Measurements from ENCODE around the gene RAD51B. TPM values are rescaled to one million over a fixed set of nuclear protein-coding genes. Genes with fewer than 3 reads are reported as not detected.

The RAD51B gene
- total RNA-seq, 1 experiment from 2014 or later, result 16.7 TPM

DNA sequence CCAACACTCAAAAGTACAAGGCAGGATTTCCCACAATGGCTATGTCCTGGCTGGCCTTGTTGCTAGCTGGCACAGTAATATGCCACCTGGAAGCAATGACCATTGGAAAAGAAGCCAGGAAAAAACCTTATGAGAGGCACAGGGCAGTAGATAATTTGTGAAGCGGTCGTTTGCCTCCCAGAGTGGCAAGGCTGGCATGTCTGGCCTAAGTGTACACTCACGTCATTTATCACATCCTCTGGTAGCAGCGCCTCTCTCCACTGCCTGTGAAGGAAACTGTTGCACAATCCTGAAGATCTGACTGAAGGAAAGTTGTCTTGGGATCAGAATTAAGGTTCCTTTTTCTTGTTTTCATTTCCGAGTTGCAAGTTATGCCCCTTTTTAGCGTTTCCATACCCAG is 564.8 kb downstream of the RAD51B start:
- Mint-ChIP-seq H3K36me3 (ENCODE audit: insufficient read depth in 1 of 3, low read depth in 3 of 3) (no peaks in the 10 kb centered on the region), H3K27ac (peak overlapping the region in 1 of 3 experiments; percentile 56; a peak in 1 of 7 replicates), H3K27me3 (ENCODE audit: low read depth) (no peaks in the 10 kb centered on the region; the same call in 1 of the 2 replicates), H3K4me3 (no peak overlapping the region), H3K4me1 (peaks cover 9 to 10% of the 10 kb centered on the region in 2 experiments), H3K9me3 (no peaks in the 10 kb centered on the region)
- Histone ChIP-seq H3K4me1 (ENCODE audit: insufficient read depth, low read length) (peaks cover 4% of the 10 kb centered on the region; the same call in 1 of the 2 replicates), H4K91ac (ENCODE audit: insufficient read length, low read depth, low read length) (no peak overlapping the region), H2BK15ac (ENCODE audit: low read depth, low read length) (no peak overlapping the region), H4K20me1 (ENCODE audit: control insufficient read depth, insufficient read depth, insufficient read length) (no peaks in the 10 kb centered on the region), H3K18ac (ENCODE audit: insufficient read length, low read depth, low read length) (no peak overlapping the region), H3K79me2 (ENCODE audit: insufficient read depth, low read length) (no peaks in the 10 kb centered on the region), H3T11ph (ENCODE audit: low read length) (no peak overlapping the region), H4K5ac (ENCODE audit: insufficient read length, low read depth, low read length) (no peak overlapping the region), H3K4ac (ENCODE audit: low read depth, low read length) (no peak overlapping the region), H2BK20ac (ENCODE audit: low read depth, low read length, poor library complexity, severe bottlenecking) (no peak overlapping the region), H2AK5ac (ENCODE audit: insufficient read length, low read length) (no peak overlapping the region), H2BK5ac (ENCODE audit: insufficient read length, low read length) (no peak overlapping the region), H2AFZ (ENCODE audit: low read length) (no peak overlapping the region), H3K79me1 (ENCODE audit: insufficient read depth, low read depth, low read length, poor library complexity, severe bottlenecking) (no peaks in the 10 kb centered on the region), H3K56ac (ENCODE audit: insufficient read length, low read depth, low read length) (no peak overlapping the region), H3K9ac (ENCODE audit: extremely low read depth, insufficient read length, low read length) (no peak overlapping the region), H4K8ac (replicated peaks; ENCODE audit: insufficient read length, low read depth, low read length) (no peak overlapping the region), H2BK12ac (ENCODE audit: insufficient read length, low read depth, low read length) (no peak overlapping the region), H3K9me3 (ENCODE audit: control insufficient read depth, low read depth, low read length) (no peaks in the 10 kb centered on the region), H3K23me2 (ENCODE audit: insufficient read length, low read depth, low read length, poor library complexity, severe bottlenecking) (no peaks in the 10 kb centered on the region), H3K27ac (ENCODE audit: insufficient read length, low read depth, low read length) (no peak overlapping the region), H2BK120ac (ENCODE audit: low read depth, low read length, poor library complexity, severe bottlenecking) (no peak overlapping the region), H3K23ac (ENCODE audit: insufficient read length, low read depth, low read length) (no peak overlapping the region), H3K27me3 (ENCODE audit: insufficient read depth, low read length) (no peaks in the 10 kb centered on the region), H3K14ac (ENCODE audit: insufficient read depth, low read length) (no peak overlapping the region), H3K4me2 (ENCODE audit: insufficient read depth, insufficient read length, low read length) (no peak overlapping the region)
- DNase-seq, result no peak
- TF ChIP-seq, protein P1, sequence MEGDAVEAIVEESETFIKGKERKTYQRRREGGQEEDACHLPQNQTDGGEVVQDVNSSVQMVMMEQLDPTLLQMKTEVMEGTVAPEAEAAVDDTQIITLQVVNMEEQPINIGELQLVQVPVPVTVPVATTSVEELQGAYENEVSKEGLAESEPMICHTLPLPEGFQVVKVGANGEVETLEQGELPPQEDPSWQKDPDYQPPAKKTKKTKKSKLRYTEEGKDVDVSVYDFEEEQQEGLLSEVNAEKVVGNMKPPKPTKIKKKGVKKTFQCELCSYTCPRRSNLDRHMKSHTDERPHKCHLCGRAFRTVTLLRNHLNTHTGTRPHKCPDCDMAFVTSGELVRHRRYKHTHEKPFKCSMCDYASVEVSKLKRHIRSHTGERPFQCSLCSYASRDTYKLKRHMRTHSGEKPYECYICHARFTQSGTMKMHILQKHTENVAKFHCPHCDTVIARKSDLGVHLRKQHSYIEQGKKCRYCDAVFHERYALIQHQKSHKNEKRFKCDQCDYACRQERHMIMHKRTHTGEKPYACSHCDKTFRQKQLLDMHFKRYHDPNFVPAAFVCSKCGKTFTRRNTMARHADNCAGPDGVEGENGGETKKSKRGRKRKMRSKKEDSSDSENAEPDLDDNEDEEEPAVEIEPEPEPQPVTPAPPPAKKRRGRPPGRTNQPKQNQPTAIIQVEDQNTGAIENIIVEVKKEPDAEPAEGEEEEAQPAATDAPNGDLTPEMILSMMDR (conservative IDR thresholded peaks at IDR 0.05), result no peak
- no CpG with 5 or more reads among the region's 6 CpGs for WGBS (ENCODE audit: extremely low coverage, insufficient read length, low lambda C conversion rate)
